Stomach (tissue), 9 donors: ENCODE results near the gene PRKAG1. TPM values are rescaled to one million over a fixed set of nuclear protein-coding genes. Genes with fewer than 3 reads are reported as not detected.

Experiments used
- DNase-seq, 2 donors: peaks; one replicate each; pipeline versions ENCODE4 v3.0.0 to v3.0.0-alpha.2; 2013 to 2019
- H3K27ac ChIP-seq, 5 donors: fragments of 200-600 bp in 4 of 5; sonication (generic) in 4 of 5; one replicate each; pipeline ENCODE4 v1.5.1; 2013 to 2019; ENCODE audit warnings: mild to moderate bottlenecking in 1 of 5, moderate library complexity in 1 of 5
- H3K27me3 ChIP-seq, 3 donors: fragments of 200-600 bp; sonication (generic); one replicate each; pipeline ENCODE4 v1.5.1; 2017 to 2019; ENCODE audit warnings: mixed run types in 1 of 3
- H3K36me3 ChIP-seq, 4 donors: fragments of 200-600 bp; sonication (generic); 1 replicate in 3 of 4; 2 replicates in 1 of 4; pipeline ENCODE4 v1.5.1; 2016 to 2019
- H3K4me1 ChIP-seq, 4 donors: fragments of 200-600 bp; sonication (generic); one replicate each; pipeline ENCODE4 v1.5.1; 2016 to 2019
- H3K4me3 ChIP-seq, 4 donors: fragments of 200-600 bp; sonication (generic) in 3 of 4; one replicate each; pipeline ENCODE4 v1.5.1; 2016 to 2019; ENCODE audit warnings: mild to moderate bottlenecking in 1 of 4
- H3K9me3 ChIP-seq, 4 donors: fragments of 200-600 bp; sonication (generic); one replicate each; pipeline ENCODE4 v1.5.1; 2016 to 2019
- EP300 ChIP-seq: sonication (generic); formaldehyde crosslinking; IDR thresholded peaks from one replicate; pipeline ENCODE4 v1.6.1; 2017; ENCODE audit warnings: antibody characterized with exemption
- POLR2A ChIP-seq, 4 donors: fragments of 450-650 bp; IDR thresholded peaks; one replicate each; pipeline ENCODE4 v1.6.1; 2016; ENCODE audit warnings: antibody characterized with exemption in 4 of 4, control low read depth in 2 of 4, mild to moderate bottlenecking in 1 of 4, moderate library complexity in 1 of 4
- POLR2AphosphoS5 ChIP-seq, 3 donors: sonication (generic); formaldehyde crosslinking; IDR thresholded peaks; one replicate each; pipeline ENCODE4 v1.6.1; 2016; ENCODE audit warnings: antibody characterized with exemption in 3 of 3
- WGBS, 5 donors: extraction: QIAGEN DNeasy Blood & Tissue Kit in 3 of 5; methylation state at CpG; one replicate each; pipeline versions ENCODE4 v1.1.5 to v1.1.7; 2013 to 2018; 5-methylcytosine and 5-hydroxymethylcytosine counted together
- intact Hi-C: fragments of 100-400 bp; cut with DNase I; formaldehyde crosslinking; loops from one replicate; pipeline ENCODE4 v1.15.1; 2023; ENCODE audit warnings: low total_unique reads
- polyA plus RNA-seq, 3 donors: library from polyadenylated mRNA; stranded (reverse); fragments of 200-250 nt; gene quantifications; one replicate each; pipeline ENCODE4 v1.2.3, GENCODE V29; 2013
- total RNA-seq, 5 donors: library from RNA; depleted of rRNA; stranded (reverse); fragments of >200 nt; gene quantifications; one replicate each; pipeline versions ENCODE4 v1.1.0 to v1.2.3, GENCODE V29; 2014 to 2016
- TF ChIP-seq, protein P1 (sequence below), 7 experiments: fragments of 450-650 bp in 4 of 7; fragments of 200-600 bp in 3 of 7; sonication (generic) in 3 of 7; IDR thresholded peaks; one replicate each; pipeline ENCODE4 v1.5.1; 2016 to 2019; ENCODE audit warnings: antibody characterized with exemption in 7 of 7, control low read depth in 2 of 7, mild to moderate bottlenecking in 1 of 7
- donor health status: healthy with polysubstance abuse.
- donor health status: Bipolar disorder and iron deficiency.
- donor health status: healthy.

The PRKAG1 gene
- total and polyA plus RNA-seq, 8 donors = 5.8 to 68.7 (median 43.2) TPM

DNA sequence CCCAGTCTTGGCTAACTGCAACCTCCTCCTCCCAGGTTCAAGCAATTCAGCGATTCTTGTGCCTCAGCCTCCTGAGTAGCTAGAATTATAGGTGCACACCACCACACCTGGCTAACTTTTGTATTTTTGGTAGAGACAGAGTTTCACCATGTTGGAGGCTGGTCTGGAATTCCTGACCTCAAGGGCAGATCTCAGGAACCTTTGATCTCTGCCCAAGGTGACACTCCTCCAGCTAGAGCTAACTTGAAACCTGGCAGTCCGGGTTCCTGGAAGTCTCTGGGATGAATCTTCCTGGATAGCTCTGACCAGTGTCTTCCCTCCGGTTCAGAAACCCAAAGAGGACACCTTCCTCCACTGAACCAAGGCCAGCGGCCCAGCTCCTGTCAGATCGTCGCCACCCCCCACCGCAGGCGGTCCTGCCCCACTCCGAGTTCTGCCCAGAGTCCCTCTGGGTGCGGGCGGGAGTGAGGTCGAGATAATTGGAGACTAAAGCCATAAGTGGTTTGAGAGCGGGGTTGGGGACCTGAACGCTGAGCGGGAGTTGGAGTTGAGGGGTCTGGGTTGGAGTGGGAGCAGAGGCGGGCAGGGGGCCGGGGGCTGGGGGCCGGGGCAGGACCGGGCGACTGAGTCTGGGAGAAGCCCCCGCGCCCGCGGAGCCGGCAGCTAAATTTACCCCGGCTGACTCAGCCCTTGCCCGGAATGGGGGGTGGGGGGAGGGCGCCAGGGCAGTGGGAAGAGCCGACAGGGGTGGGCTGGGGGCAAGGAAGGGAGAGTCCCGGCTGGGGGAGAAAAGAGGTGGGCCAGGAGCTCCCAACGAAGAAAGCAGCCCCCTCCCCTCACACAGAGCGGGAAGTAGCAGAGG, 24.1 kb downstream of the PRKAG1 start:
- intact Hi-C loops = no loop called here
- WGBS, 5 donors = 14 to 31% (median 21%) methylated on average over 24 to 32 of the region's 32 CpGs
- Histone ChIP-seq H3K27ac (no peak overlapping the region), H3K27me3 (peaks cover 8 to 97% (median 54%) of the 10 kb centered on the region in 3 donors), H3K4me3 (no peak overlapping the region), H3K36me3 (no peaks in the 10 kb centered on the region), H3K9me3 (no peaks in the 10 kb centered on the region), H3K4me1 (peaks cover 26 to 44% (median 41%) of the 10 kb centered on the region in 4 donors)
- no peak for DNase-seq
- TF ChIP-seq POLR2AphosphoS5 (IDR thresholded peaks at IDR 0.05) (no peak), POLR2A (IDR thresholded peaks at IDR 0.05) (no peak), EP300 (no peak)
- TF ChIP-seq, protein P1, sequence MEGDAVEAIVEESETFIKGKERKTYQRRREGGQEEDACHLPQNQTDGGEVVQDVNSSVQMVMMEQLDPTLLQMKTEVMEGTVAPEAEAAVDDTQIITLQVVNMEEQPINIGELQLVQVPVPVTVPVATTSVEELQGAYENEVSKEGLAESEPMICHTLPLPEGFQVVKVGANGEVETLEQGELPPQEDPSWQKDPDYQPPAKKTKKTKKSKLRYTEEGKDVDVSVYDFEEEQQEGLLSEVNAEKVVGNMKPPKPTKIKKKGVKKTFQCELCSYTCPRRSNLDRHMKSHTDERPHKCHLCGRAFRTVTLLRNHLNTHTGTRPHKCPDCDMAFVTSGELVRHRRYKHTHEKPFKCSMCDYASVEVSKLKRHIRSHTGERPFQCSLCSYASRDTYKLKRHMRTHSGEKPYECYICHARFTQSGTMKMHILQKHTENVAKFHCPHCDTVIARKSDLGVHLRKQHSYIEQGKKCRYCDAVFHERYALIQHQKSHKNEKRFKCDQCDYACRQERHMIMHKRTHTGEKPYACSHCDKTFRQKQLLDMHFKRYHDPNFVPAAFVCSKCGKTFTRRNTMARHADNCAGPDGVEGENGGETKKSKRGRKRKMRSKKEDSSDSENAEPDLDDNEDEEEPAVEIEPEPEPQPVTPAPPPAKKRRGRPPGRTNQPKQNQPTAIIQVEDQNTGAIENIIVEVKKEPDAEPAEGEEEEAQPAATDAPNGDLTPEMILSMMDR (IDR thresholded peaks at IDR 0.05) = no peak

DNA sequence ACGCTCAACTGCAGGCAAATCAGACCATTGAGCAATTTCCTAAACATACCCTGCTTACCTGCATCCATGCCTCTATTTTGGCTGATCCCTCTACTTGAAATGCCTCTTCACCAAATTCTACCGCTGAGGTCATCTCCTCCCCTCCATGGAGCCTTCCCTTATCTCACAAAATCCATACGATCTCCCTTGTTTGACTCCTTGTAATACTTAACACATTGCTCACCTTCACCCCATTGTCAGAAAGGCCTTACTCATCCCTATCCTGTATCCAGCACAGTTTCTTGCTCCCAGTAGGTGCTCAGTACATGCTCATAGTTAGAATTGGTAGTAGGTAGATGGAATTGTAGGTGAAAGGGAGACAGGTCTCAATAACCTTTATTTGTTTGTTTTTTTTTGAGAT, 24.8 kb downstream of the PRKAG1 start:
- Histone ChIP-seq H3K36me3 (no peaks in the 10 kb centered on the region), H3K9me3 (no peaks in the 10 kb centered on the region), H3K4me3 (no peak overlapping the region), H3K27me3 (peaks cover 6 to 97% (median 54%) of the 10 kb centered on the region in 3 donors), H3K27ac (no peak overlapping the region), H3K4me1 (peaks cover 20 to 38% (median 34%) of the 10 kb centered on the region in 4 donors)
- TF ChIP-seq EP300 (no peak), POLR2A (IDR thresholded peaks at IDR 0.05) (no peak), POLR2AphosphoS5 (IDR thresholded peaks at IDR 0.05) (no peak)
- TF ChIP-seq, protein P1 (IDR thresholded peaks at IDR 0.05) = no peak
- 64 to 82% (median 68%) methylated on average over 3 of the region's 3 CpGs for WGBS, 5 donors
- intact Hi-C loops = no loop called here
- no peak for DNase-seq

DNA sequence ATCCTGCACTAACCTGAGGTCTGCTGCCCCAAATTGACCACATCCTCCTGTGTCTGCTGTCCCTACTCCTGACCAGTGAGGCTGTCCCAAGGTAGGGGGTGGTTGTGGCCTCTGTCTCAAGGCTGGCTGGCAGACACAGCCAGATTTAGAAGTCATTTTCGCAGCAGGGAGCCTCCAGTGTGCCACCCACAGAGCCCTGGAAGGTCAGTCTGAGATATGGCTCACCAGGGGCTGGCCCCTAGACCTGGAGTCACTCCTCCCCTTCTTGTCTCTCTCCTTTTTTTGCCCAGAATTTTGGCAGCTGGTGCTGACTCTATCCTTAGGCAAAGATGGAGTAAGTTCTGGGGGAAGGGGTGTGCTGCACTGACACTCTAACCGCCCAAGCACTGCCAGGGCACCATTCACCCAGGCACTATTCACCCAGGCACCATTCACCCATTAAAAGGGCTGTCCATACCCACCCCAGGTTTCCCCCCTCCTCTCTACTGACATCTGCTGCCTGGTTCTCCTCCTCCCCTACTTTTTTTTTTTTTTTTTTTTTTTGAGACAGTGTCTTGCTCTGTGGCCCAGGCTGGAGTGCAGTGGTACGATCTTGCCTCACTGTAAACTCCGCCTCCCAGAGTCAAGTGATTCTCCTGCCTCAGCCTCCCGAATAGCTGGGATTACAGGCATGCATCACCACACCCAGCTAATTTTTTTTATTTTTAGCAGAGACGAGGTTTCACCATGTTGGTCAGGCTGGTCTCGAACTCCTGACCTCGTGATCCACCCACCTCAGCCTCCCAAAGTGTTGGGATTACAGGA, 27.1 kb downstream of the PRKAG1 start:
- intact Hi-C loops = no loop called here
- Histone ChIP-seq H3K9me3 (no peaks in the 10 kb centered on the region), H3K4me3 (no peak overlapping the region), H3K27me3 (peaks cover 0 to 97% (median 57%) of the 10 kb centered on the region in 3 donors), H3K36me3 (no peaks in the 10 kb centered on the region), H3K4me1 (peaks cover 0 to 16% (median 15%) of the 10 kb centered on the region in 4 donors), H3K27ac (no peak overlapping the region)
- DNase-seq = no peak
- no peak for TF ChIP-seq POLR2A (IDR thresholded peaks at IDR 0.05)
- TF ChIP-seq, protein P1 (IDR thresholded peaks at IDR 0.05) = no peak
- no peak for TF ChIP-seq EP300
- TF ChIP-seq POLR2AphosphoS5 (IDR thresholded peaks at IDR 0.05) = no peak
- 62 to 69% (median 67%) methylated on average over 8 of the region's 8 CpGs for WGBS, 5 donors

DNA sequence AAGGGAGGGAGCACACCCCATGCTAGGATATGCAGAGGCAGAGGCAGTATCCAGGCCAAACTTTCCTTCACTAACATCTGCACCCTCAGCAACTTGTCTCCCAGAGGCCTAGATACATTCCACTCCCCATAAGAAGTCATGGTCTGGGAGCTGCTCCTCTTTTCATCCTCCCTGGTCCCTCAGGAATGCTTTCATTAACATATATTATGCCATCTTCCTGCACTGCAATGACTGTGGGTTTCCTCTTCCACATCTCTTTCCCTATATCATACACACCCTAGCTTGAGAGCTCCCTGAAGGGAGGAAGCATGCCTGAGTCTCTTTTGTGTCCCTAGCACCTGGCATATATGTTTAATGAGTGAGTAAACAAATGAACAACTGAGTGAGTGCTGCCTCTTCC, 28.0 kb downstream of the PRKAG1 start:
- Histone ChIP-seq H3K4me3 (no peak overlapping the region), H3K27me3 (peaks cover 0 to 98% (median 63%) of the 10 kb centered on the region in 3 donors), H3K4me1 (peaks cover 0 to 15% (median 14%) of the 10 kb centered on the region in 4 donors), H3K36me3 (no peaks in the 10 kb centered on the region), H3K27ac (no peak overlapping the region), H3K9me3 (no peaks in the 10 kb centered on the region)
- TF ChIP-seq, protein P1 (IDR thresholded peaks at IDR 0.05) = no peak
- TF ChIP-seq POLR2A (IDR thresholded peaks at IDR 0.05) = no peak
- TF ChIP-seq POLR2AphosphoS5 (IDR thresholded peaks at IDR 0.05) = no peak
- TF ChIP-seq EP300 = no peak
- intact Hi-C loops = no loop called here
- DNase-seq = no peak
